ENCODE results near the gene KAZN.

DNA sequence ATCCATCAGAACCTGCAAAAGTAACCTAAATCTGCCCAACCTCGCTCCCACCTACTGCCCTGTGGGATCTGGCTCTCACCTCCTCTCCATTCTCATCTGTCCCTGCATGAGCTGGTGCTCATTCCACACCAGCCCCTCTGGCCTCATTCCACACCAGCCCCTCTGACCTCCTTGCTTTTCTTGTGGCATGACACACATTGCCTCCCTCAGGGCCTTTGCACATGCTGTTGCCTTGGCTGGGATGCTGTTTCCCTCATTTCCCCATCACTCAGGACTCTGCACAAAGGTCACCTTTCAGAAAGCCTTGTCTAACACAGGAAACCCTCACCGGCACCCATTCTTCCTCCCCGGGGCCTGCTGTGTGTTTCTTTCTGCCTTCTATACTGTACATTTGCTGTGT lies 197.1 kb downstream of the KAZN start:
- TF ChIP-seq, protein P1, sequence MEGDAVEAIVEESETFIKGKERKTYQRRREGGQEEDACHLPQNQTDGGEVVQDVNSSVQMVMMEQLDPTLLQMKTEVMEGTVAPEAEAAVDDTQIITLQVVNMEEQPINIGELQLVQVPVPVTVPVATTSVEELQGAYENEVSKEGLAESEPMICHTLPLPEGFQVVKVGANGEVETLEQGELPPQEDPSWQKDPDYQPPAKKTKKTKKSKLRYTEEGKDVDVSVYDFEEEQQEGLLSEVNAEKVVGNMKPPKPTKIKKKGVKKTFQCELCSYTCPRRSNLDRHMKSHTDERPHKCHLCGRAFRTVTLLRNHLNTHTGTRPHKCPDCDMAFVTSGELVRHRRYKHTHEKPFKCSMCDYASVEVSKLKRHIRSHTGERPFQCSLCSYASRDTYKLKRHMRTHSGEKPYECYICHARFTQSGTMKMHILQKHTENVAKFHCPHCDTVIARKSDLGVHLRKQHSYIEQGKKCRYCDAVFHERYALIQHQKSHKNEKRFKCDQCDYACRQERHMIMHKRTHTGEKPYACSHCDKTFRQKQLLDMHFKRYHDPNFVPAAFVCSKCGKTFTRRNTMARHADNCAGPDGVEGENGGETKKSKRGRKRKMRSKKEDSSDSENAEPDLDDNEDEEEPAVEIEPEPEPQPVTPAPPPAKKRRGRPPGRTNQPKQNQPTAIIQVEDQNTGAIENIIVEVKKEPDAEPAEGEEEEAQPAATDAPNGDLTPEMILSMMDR (IDR thresholded peaks at IDR 0.05), result no peak
- no peak for TF ChIP-seq POLR2A (IDR thresholded peaks at IDR 0.05)
